ENCODE data around the gene HNF1A.
A peak's percentile ranks its signal among the peaks of the same experiment; 100 is the strongest.

HNF1A gene

DNA sequence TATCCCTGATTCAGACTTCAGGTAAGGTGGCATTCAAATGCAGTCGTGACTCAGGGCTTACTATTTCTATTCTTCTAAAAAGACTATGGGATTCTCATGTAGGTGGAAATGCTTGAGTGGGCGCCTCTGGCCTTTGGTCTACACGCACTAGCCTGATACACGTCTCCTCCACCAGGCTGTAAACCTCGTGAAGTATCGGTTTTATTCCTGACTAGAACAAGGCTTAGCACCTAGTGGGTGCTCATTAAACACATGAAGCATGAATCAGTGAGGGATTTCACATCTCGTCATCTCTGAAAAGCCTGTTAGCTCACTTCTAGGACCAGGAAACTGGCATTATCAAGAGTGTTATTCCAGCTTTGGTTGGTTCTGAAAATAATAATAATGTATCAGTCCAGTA is 17.7 kb upstream of the HNF1A start:
- DNase-seq: no peak

DNA sequence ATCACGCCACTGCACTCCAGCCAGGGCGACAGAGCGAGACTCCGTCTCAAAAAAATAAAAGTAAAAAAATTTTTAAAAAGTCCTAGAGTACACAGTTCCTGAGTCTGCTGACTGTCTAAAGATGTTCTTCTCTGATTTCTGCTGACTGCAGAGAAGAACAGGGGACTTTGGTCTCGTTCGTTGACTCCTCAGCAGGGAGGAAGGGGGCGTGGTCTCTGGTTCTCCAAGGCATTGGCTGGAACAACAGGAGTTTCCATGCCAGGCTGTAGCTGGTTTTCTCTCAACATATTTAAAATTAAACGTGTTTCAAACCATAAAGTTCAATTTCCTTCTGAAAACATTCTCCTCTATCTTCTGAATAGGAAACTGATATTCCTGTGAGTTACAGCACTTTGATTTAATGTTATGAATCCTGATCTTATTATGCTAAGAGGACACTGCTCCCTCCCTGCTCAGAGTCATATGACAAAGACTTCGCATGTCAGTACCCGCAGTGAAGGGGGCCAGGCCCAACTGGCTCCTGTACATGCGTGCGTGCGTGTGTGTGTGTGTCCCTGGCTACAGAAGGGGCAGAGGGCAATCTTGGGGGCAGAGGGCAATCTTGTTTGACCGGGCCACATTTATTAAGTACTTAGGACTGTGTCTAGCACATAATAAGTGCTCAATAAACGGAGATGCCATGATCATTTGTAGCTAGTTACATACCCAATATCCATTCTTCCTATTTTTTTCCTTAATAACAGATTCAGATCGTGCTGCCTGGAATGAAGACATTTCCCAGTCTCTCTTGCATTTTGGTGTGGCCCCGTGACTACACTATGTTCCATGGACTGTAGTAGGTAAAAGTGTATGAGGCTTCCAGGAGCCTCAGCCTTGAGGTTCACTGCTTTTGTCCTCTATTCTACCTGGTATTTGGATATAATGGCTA is 16.5 kb upstream of the HNF1A start:
- no peak for DNase-seq

DNA sequence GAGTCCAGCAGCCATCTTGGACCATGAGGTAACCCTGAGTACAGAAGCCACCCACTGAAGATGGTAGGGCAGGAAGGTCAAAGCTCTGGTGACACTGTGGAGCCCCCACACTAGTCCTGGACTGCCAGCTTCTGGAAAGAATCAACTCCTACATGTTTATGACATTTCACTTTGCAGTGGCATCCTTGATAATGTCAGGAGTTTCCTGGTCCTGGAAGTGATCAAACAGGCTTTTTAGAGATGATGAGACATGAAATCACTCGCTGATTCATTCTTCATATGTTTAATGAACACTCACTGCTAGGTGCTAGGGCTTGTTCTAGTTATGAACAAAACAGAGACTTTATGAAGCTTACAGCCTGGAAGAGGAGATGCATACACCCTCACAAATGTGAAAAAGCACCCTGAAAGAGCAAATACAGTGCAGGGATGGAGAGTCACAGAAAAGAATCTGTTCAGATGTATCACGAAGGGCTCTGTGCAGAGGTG is 15.8 kb upstream of the HNF1A start:
- no peak for DNase-seq

DNA sequence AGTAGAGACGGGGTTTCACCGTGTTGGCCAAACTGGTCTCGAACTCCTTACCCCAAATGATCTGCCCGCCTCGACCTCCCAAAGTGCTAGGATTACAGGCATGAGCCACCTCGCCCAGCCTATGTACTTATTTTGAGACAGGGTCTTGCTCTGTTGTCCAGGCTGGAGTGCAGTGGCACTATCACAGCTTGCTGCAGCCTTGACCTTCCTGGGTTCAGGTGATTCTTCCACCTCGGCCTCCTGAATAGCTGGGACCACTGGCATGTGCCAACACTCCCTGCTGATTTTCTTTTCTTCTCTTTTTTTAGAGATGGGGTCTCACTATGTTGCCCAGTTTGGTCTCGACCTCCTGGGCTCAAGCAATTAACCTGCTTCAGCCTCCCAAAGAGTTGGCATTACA is 14.0 kb upstream of the HNF1A start:
- DNase-seq: no peak

DNA sequence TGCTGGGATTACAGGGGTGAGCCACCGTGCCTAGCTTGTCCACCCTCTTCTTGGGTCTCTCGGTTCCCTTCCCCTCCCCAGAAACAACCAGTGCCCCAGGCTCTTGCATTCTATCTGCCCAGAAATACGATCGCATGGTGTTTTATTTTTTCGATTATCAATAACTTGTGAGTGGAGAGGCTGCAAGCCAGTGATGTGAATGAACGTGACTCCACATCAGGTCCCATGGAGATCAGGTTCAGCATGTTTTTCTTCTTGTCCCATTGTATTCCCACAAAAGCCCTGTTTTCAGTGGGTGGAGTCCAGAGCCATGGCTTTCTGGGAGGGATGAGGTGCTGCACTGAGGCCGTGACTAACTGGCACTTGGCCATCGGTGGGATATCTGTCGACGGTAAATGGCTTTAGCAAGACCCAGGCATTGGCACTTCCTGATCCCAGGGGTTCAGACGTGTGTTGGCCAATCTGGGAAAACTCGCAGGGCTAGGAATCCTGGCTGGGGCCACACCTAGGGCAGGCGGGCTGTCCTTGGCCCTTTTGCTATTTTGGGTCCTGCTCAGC is 12.7 kb upstream of the HNF1A start:
- DNase-seq: no peak

DNA sequence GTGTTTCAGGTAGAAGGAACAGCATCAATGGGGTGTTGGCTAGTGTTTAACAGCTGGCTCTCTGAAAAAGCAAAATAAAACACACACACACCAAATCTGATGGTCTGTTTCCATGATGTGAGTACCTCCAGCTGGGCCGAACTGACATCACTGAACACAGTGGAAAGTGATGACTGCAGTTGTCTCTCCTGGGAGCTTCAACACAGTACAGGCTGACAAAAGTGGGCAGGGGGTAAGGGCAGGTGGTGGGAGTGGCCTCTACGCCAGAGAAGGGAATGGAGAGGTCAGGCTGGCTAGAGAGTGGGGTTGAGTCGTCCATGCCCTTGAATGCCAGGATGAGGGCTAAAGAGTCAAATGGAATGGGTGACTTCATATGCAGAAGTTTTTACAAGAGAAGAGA is 8.0 kb upstream of the HNF1A start:
- no peak for DNase-seq

DNA sequence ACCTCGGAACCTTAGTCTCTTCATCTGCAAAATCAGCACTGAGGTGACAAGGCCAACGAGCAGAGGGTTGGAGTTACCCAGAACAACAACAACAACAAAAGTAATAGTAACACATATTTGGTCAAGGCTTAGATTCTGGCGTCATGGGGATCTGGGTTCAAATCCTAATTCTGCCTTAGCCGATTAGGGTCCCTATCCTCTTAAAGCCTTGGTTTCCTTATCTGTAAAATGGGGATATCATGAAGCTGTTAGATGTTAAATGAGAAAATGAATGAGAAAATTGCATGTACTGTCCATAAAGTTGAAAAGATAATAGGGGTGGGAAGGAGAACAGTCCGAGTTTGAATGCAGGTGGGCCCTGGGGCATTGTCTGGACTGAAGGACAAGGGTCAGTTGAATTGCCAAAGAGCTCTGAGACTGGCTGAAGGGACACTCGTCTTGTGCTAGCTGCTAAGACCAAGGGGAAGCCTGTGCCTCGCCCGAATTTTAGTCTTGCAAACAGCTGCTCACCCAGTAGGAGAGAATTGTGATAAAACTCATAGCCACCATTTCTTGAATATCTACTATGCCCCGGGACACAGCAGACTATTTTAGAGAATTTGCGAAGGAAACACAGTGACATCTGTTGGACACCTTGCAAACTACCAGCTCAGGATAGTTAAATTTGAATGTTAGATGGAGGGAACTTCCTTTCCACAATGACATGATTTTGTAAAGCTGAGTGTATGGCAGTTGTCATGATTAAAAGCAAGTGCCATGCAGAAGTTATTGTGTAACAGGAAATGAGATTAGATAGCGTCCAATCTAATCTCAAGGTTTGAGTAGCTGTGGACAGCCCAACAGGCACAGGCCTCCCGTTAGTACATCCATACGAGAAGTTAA is 6.8 kb upstream of the HNF1A start:
- DNase-seq: peak; percentile 41 to 67

DNA sequence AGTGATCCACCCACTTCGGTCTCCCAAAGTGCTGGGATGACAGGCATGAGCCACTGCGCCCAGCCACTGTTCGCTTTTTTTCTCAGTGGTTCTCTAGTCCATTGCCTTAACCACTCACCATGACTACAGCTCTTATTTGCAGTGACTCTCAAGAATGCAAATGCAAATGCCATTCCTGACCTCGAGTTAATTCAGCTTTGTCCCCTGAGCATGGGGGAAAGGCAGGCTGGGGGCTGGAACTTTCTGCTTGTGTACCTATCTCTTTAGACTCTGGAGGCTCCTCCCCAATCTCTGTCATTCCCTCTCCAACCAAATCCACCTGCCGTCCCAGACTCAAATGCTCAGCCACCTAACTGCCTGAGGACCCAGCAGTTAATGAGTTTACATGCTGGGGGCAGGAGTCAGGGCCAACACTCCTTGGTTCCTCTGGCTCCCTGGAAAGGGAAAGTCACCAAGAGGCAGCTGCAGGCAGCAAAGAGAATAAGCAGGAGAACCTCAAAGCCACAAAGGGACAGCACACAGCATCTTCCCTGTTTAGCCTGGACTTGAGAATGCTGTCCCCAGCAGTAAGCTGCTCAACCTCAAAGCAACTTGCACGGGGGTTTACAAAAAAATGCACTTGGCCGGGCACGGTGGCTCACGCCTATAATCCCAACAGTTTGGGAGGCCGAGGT is 5.3 kb upstream of the HNF1A start:
- no peak for DNase-seq

DNA sequence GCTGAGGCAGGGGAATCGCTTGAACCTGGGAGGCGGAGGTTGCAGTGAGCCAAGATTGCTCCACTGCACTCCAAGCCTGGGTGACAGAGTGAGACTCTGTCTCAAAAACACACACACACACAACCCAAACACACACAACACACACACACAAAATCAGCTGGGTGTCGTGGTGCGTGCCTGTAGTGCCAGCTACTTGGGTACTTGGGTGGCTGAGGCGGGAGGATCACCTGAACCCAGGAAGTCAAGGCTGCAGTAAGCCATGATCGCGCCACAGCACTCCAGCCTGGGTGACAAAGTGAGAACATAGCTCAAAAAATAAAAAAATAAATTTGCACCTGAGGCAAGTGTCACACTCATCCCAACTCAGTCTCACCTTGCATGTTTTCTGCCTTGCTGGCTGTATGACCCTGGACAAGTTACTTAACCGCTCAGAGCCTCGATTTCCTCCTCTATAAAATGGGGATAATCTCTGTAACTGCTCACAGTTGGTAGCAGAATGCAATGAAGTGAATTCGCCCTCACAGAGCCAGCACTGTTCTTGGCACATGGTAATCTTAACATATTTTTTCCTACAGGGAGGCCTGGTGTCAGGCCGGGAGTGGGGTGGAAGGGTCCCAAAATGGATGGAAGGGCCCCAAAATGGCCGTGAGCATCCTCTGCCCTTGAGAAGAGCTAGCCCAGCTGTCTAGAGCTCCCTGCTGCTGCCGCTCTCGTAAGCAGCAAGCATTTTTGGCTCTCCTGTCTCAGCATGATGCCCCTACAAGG is 630 bp upstream of the HNF1A start:
- DNase-seq: no peak

DNA sequence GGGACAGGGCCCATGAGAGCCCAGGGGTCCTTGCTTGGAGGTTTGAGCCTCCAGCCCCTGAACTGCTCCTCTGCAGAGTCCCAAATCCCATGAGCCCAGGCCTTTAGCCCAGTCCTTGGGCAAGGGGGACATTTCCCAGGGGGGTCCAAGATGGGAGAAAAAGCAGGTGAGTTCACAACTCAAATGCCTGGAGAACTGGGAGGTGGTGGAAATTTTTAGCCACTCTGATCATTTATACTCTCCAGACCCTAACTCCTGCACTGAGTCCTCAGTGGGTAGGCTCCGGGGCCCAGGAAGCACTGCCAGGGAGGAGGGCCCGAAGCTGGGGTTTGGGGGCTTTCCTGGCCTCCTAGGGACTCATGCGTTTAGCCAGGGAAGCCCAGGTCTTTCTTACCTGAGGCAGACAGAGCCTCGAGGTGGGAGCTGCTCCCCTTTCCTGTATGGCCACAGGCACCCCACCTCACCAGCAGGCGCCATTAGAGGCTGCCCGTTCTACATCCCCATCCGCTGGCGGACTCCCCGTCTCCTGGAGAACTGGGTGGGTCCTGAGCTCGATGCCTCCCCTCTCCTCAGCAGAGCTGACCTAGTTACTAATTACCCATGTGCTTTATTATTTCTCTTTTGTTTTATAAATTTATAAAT is 998 bp downstream of the HNF1A start:
- DNase-seq: no peak

DNA sequence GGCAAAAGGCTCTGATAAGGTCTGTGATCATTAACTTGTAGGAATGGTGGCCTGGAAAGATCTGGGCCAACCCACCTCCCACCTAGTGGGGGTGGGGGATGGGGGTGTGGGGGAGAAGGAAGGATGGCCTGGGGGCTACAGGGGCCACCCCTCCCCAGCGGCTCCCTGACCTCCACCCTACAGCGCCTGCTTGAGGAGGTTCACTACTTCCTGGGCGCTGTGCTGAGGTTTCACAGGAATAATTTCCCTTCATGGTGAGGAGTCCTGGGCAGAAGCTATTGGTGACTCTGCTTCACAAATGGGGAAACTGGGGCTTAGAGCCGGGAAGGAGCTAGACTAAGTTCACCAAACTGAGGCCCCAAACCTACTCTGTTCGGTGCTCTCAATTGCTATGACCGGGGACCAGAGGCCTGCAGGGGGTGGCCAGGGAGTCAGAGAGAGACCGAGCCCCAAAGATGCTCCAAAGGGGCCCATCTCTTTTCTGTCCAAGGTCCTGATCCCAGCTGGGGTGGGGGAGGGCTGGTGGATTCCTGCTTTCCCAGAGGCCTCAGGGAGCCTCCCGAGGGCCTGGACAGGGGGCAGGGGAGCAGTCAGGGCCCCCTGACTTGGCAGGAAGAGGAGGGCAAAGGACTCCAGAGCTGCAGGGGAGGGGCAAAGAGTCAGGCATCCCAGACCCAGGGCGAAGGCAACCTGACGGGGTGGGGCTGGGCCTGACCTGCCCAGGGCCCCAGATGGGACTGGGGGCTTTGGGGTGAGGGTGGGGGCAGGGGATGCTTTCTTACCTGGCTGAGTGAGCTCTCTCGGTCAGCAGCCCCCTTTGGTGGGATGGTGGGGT is 1.7 kb downstream of the HNF1A start:
- DNase-seq: no peak

DNA sequence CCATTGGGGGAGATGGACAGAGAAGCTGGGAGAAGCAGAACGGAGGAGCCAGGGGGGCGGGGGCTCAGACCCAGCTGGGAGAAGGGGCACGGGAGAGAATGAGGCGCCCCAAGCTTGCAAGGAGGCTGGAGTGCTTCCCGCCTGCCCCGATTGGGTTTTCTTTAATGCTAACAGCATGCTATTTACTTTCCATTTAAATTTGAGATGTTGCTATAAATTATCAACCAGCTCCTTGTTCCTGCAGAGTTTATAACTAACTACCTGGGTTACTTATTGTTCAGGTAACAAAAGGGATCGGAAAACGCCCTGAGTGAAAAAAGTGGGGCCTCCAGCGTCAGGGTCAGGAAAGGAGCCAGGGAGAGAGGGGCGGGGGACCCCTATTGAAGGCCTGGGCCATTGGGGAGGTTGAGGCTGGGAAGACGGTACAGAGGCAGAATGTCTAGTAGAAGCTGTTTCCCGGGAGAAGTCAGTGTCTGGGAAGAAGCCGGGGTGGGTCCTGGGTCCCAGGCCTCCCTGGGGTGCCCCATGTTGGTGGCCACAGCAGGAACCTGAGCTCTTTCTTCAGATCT is 2.5 kb downstream of the HNF1A start:
- DNase-seq: no peak

DNA sequence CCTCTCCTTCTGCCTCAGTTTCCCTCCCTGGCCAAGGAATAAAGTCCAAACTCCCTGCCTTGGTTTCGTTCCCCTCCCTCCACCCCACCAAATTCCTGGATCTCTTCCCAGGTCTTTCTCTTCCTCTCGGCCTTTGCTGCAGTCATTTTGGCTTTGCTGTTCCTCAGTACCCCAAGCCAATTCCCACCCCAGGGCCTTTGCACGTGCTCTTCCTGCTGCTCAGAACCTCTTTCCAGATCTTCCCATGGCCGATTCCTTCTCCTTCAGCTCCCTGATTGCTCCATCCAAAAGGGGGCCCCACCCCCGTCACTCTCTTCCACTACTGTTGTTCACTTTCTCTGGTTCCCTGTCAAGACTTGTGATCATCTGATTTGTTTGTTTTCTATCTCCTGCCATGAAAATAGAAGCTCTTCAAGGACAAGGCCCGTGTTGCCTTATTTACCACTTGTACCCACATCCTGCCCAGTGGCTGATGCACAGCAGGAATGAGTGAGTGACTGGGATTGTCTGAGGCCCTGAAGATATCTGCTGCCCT is 3.1 kb downstream of the HNF1A start:
- no peak for DNase-seq

DNA sequence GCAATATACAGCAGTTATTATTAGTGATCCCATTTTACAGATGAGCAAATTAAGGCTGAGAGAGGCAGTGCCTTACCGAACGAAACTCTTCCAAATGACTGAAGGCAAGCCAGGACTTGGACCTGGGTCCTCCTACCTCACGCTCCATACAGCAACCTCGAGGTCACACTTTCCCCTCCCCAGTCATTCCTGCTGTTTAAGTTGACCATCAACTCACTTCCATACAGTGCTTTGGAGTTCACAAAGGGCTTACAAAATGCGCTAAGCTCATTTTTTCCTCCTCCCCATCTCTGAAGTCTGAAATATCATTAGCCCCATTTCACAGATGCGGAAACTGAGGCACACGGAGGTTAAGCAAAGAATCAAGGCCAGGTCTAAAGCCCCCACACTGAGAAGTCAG is 4.3 kb downstream of the HNF1A start:
- no peak for DNase-seq

DNA sequence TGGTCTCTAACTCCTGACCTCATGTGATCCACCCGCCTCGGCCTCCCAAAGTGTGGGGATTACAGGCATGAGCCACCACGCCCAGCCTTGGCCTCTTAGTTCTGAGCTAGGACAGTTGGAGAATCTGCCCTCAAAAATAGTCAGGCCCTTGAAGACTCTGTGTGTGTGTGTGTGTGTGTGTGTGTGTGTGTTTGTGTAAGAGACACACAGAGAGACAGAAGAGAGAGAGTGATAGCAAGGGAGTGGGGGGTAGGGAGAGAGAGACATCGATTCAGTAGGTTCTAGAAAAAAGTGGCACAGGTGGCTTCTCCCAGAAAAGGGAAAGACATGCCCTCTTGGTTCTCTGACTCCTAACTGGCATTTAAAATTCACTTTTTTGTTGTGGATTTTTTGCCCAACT is 5.4 kb downstream of the HNF1A start:
- DNase-seq: no peak

DNA sequence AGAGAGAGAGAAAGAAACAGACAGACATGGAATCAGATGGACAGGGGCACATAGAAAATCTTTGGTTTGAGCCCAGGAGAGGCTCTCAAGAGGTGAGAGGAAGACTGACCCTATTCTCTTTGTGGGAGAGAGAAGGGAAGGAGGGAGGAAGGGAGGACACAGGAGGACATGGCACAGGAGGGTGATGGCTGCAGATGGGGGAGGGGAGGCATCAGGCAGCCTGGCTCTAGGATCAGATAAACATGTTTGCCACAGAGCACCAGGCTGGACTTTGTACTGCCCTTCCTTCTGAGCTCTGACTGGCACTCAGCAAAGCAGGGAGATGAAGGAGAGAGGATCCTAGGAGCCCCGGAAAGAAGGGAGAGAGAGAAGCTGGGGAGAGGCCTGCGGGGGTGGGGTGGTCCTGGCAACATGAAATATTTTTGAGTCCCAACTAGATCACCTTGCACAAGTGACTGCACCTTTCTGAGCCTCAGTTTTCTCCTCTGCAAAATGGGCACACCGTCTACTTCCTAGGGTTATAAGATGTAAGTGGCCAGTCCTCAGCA is 6.1 kb downstream of the HNF1A start:
- no peak for DNase-seq

DNA sequence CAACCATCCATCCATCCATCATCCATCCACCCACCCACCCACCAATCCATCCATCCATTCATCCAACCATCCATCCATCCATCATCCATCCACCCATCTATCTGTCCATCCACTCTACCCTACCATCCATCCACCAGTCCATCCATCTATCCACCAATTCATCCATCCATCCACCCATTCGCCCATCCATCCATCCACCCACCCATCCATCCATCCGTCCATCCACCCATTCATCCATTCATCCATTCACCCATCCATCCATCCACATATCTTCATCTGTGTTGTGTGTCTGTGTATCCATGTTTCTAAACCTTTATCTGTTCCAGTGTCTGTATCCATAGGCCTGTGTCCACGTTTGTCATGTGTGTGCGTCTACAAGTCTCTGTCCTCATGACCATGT is 9.9 kb downstream of the HNF1A start:
- DNase-seq: no peak

DNA sequence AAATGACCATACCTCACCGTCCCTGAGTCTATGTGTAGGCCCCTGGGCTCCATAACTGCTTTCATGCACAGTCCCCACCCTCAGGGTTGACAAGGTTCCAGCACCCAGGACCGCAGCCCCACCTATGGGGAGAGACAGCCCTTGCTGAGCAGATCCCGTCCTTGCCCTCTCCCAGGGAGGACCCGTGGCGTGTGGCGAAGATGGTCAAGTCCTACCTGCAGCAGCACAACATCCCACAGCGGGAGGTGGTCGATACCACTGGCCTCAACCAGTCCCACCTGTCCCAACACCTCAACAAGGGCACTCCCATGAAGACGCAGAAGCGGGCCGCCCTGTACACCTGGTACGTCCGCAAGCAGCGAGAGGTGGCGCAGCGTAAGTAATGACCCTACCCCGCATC is 10.3 kb downstream of the HNF1A start:
- DNase-seq: no peak

DNA sequence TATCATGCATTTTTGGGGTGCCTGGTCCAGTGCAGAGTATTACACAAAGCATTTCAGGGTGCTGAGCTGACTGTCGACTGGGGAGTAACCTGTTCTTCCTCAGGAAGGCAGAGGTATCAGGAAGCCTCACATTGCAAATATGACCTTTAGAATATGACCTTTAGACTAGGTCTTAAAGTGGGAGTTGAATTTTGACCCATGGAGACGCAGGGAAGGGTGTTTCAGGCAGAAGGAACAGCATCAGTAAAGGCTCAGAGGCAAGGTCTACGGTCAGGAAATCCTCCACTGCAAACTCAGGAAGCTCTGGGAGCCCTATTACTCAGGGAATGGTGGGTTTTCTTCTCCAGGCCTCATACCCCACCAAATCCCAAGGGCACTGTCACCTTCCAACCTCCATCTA is 11.3 kb downstream of the HNF1A start:
- DNase-seq: no peak
